HepG2 (cell line): Measurements from ENCODE around the gene PDLIM4. TPM values are rescaled to one million over a fixed set of nuclear protein-coding genes. Genes with fewer than 3 reads are reported as not detected.

Source experiments
- ARNT2 ChIP-seq: sonication (generic); formaldehyde crosslinking; IDR thresholded peaks from 2 replicates; pipeline ENCODE4 v1.8.0; 2022; ENCODE audit warnings: mild to moderate bottlenecking, low read depth, missing genetic modification reagents, moderate library complexity
- CSRNP1 ChIP-seq: sonication (generic); formaldehyde crosslinking; IDR thresholded peaks from 2 replicates; pipeline ENCODE4 v1.8.1; 2023; ENCODE audit warnings: mild to moderate bottlenecking, missing genetic modification reagents
- EEA1 ChIP-seq: sonication (generic); formaldehyde crosslinking; IDR thresholded peaks from 2 replicates; pipeline ENCODE4 v1.5.1; 2020; ENCODE audit warnings: mild to moderate bottlenecking, missing genetic modification reagents, borderline replicate concordance
- GATAD1 ChIP-seq: IDR thresholded peaks from 2 replicates; pipeline ENCODE4 v1.6.1; 2016; ENCODE audit warnings: missing genetic modification reagents, missing compliant biosample characterization
- GATAD2A ChIP-seq: IDR thresholded peaks from 2 replicates; pipeline ENCODE4 v1.6.1; 2016
- HNRNPK ChIP-seq: fragments of 200-400 bp; formaldehyde crosslinking; IDR thresholded peaks from 2 replicates; pipeline ENCODE4 v1.6.1; 2018; ENCODE audit warnings: low read length, low read depth, moderate library complexity, mild to moderate bottlenecking; ENCODE audit not compliant: poor library complexity, severe bottlenecking
- KLF16 ChIP-seq, 2 experiments: sonication (generic) in 1 of 2; formaldehyde crosslinking in 1 of 2; IDR thresholded peaks; 2 replicates each; pipeline versions ENCODE4 v1.6.1 to v1.8.0; 2016 to 2023; ENCODE audit warnings: missing genetic modification reagents in 2 of 2, missing compliant biosample characterization in 1 of 2
- KMT2B ChIP-seq: IDR thresholded peaks from 2 replicates; pipeline ENCODE4 v1.6.1; 2016; ENCODE audit warnings: missing genetic modification reagents, missing compliant biosample characterization
- MED13 ChIP-seq: sonication (generic); formaldehyde crosslinking; IDR thresholded peaks from 2 replicates; pipeline ENCODE4 v1.5.0; 2020; ENCODE audit warnings: missing genetic modification reagents
- MEIS1 ChIP-seq: sonication (generic); formaldehyde crosslinking; IDR thresholded peaks from 2 replicates; pipeline ENCODE4 v1.9.0; 2021; ENCODE audit warnings: mild to moderate bottlenecking, missing genetic modification reagents, moderate library complexity, borderline replicate concordance
- RBM39 ChIP-seq: fragments of 200-400 bp; formaldehyde crosslinking; IDR thresholded peaks from one replicate; pipeline ENCODE4 v1.6.1; 2018; ENCODE audit warnings: antibody characterized with exemption, mild to moderate bottlenecking, low read depth, low read length; ENCODE audit not compliant: poor library complexity, severe bottlenecking
- RFXANK ChIP-seq: IDR thresholded peaks from 2 replicates; pipeline ENCODE4 v1.6.1; 2016
- TBX2 ChIP-seq: sonication (generic); formaldehyde crosslinking; IDR thresholded peaks from 2 replicates; pipeline ENCODE4 v1.5.0; 2020; ENCODE audit warnings: missing genetic modification reagents, mild to moderate bottlenecking, borderline replicate concordance
- TMF1 ChIP-seq: sonication (generic); formaldehyde crosslinking; IDR thresholded peaks from 2 replicates; pipeline ENCODE4 v1.8.1; 2022; ENCODE audit warnings: low read depth, missing genetic modification reagents
- TRIM24 ChIP-seq: sonication (generic); formaldehyde crosslinking; IDR thresholded peaks from 2 replicates; pipeline ENCODE4 v1.8.0; 2022; ENCODE audit warnings: mild to moderate bottlenecking, missing genetic modification reagents
- ZFP90 ChIP-seq: sonication (generic); formaldehyde crosslinking; IDR thresholded peaks from 2 replicates; pipeline ENCODE4 v1.8.0; 2022; ENCODE audit warnings: missing genetic modification reagents, mild to moderate bottlenecking, inconsistent platforms, borderline replicate concordance
- ZNF704 ChIP-seq: sonication (generic); formaldehyde crosslinking; IDR thresholded peaks from 2 replicates; pipeline ENCODE4 v1.8.1; 2023; ENCODE audit warnings: mild to moderate bottlenecking, inconsistent platforms, moderate library complexity, missing genetic modification reagents, borderline replicate concordance
- ZNF749 ChIP-seq: sonication (generic); formaldehyde crosslinking; IDR thresholded peaks from 2 replicates; pipeline ENCODE4 v1.8.0; 2022; ENCODE audit warnings: mild to moderate bottlenecking, missing genetic modification reagents, moderate library complexity, borderline replicate concordance
- polyA plus RNA-seq, 8 experiments: library from polyadenylated mRNA; depleted of rRNA in 3 of 8; stranded (reverse) in 7 of 8; unstranded in 1 of 8; fragments of >200 nt; fragmentation: Illumina TruSeq in 4 of 8; extraction: Trizol in 4 of 8; gene quantifications; 2 replicates each; pipeline versions ENCODE4 v1.2.1 to v1.2.3, GENCODE V29; 2011 to 2016; ENCODE audit warnings: low read depth in 4 of 8, missing spikeins in 1 of 8, mixed read lengths in 1 of 8; ENCODE audit not compliant: insufficient read depth in 1 of 8
- total RNA-seq, 5 experiments: library from RNA; depleted of rRNA; stranded (reverse); fragments of >200 nt; fragmentation: Illumina TruSeq; extraction: Trizol; gene quantifications; 2 replicates each; pipeline ENCODE4 v1.2.3, GENCODE V29; 2016; ENCODE audit warnings: low read depth in 1 of 5
- TF ChIP-seq, protein P1 (sequence below): sonication (generic); formaldehyde crosslinking; IDR thresholded peaks from 2 replicates; pipeline ENCODE4 v1.4.0; 2020; ENCODE audit warnings: low read depth, missing genetic modification reagents
- TF ChIP-seq, protein P2 (sequence below): sonication (generic); formaldehyde crosslinking; IDR thresholded peaks from 2 replicates; pipeline ENCODE4 v1.4.0; 2020; ENCODE audit warnings: mild to moderate bottlenecking, missing genetic modification reagents
- TF ChIP-seq, protein P3 (sequence below): sonication (generic); formaldehyde crosslinking; IDR thresholded peaks from 2 replicates; pipeline ENCODE4 v1.8.1; 2022; ENCODE audit warnings: mild to moderate bottlenecking, missing genetic modification reagents

Gene PDLIM4
- total and polyA plus RNA-seq, 2 of the 13 experiments (the other 11 are each of a cell fraction or from before 2014, with no cell fraction given), result 1.1 to 2.3 TPM

- TF ChIP-seq TMF1 (peak; percentile 69), EEA1 (CRISPR knock-in tag) (peak; percentile 30; the same call in 1 of the 2 replicates), TBX2 (CRISPR knock-in tag) (no peak; the same call in 1 of the 2 replicates), MED13 (CRISPR knock-in tag) (no peak), HNRNPK (peak; percentile 74), ARNT2 (peak; percentile 87), RBM39 (peak; percentile 90), ZNF704 (CRISPR knock-in tag) (0 out of 2 replicates have a peak, but pooled peaks have one; percentile 84), RFXANK (CRISPR knock-in tag) (no peak), ZFP90 (CRISPR knock-in tag) (no peak; the same call in 1 of the 2 replicates), GATAD2A (CRISPR knock-in tag) (no peak), GATAD1 (no peak), CSRNP1 (CRISPR knock-in tag) (peak; percentile 66; the same call in 1 of the 2 replicates), MEIS1 (CRISPR knock-in tag) (0 out of 2 replicates have a peak, but pooled peaks have one; percentile 24), KLF16 (CRISPR knock-in tag; IDR thresholded peaks at IDR 0.05) (peak in 1 of 2 experiments; percentile 50; a peak in 2 of 4 replicates), KMT2B (CRISPR knock-in tag) (no peak), ZNF749 (no peak), TRIM24 (no peak)
- TF ChIP-seq, protein P1, sequence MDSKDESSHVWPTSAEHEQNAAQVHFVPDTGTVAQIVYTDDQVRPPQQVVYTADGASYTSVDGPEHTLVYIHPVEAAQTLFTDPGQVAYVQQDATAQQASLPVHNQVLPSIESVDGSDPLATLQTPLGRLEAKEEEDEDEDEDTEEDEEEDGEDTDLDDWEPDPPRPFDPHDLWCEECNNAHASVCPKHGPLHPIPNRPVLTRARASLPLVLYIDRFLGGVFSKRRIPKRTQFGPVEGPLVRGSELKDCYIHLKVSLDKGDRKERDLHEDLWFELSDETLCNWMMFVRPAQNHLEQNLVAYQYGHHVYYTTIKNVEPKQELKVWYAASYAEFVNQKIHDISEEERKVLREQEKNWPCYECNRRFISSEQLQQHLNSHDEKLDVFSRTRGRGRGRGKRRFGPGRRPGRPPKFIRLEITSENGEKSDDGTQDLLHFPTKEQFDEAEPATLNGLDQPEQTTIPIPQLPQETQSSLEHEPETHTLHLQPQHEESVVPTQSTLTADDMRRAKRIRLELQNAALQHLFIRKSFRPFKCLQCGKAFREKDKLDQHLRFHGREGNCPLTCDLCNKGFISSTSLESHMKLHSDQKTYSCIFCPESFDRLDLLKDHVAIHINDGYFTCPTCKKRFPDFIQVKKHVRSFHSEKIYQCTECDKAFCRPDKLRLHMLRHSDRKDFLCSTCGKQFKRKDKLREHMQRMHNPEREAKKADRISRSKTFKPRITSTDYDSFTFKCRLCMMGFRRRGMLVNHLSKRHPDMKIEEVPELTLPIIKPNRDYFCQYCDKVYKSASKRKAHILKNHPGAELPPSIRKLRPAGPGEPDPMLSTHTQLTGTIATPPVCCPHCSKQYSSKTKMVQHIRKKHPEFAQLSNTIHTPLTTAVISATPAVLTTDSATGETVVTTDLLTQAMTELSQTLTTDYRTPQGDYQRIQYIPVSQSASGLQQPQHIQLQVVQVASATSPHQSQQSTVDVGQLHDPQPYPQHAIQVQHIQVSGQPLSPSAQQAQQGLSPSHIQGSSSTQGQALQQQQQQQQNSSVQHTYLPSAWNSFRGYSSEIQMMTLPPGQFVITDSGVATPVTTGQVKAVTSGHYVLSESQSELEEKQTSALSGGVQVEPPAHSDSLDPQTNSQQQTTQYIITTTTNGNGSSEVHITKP, result no peak
- TF ChIP-seq, protein P2, sequence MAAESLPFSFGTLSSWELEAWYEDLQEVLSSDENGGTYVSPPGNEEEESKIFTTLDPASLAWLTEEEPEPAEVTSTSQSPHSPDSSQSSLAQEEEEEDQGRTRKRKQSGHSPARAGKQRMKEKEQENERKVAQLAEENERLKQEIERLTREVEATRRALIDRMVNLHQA (CRISPR knock-in tag), result no peak
- TF ChIP-seq, protein P3, sequence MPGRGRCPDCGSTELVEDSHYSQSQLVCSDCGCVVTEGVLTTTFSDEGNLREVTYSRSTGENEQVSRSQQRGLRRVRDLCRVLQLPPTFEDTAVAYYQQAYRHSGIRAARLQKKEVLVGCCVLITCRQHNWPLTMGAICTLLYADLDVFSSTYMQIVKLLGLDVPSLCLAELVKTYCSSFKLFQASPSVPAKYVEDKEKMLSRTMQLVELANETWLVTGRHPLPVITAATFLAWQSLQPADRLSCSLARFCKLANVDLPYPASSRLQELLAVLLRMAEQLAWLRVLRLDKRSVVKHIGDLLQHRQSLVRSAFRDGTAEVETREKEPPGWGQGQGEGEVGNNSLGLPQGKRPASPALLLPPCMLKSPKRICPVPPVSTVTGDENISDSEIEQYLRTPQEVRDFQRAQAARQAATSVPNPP, result 0 out of 2 replicates have a peak, but pooled peaks have one; percentile 33
Observed at GRCh38 chr5:132227485-132228240, 29.8 kb upstream of the PDLIM4 start, which contains the start of gene P4HA2 (continued).
